ENCODE results near the gene TBX1.

GRCh38 chr22:19756288-19757128, 4.1 kb upstream of the TBX1 start:
- TF ChIP-seq, protein P1, sequence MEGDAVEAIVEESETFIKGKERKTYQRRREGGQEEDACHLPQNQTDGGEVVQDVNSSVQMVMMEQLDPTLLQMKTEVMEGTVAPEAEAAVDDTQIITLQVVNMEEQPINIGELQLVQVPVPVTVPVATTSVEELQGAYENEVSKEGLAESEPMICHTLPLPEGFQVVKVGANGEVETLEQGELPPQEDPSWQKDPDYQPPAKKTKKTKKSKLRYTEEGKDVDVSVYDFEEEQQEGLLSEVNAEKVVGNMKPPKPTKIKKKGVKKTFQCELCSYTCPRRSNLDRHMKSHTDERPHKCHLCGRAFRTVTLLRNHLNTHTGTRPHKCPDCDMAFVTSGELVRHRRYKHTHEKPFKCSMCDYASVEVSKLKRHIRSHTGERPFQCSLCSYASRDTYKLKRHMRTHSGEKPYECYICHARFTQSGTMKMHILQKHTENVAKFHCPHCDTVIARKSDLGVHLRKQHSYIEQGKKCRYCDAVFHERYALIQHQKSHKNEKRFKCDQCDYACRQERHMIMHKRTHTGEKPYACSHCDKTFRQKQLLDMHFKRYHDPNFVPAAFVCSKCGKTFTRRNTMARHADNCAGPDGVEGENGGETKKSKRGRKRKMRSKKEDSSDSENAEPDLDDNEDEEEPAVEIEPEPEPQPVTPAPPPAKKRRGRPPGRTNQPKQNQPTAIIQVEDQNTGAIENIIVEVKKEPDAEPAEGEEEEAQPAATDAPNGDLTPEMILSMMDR (IDR thresholded peaks at IDR 0.05; ENCODE audit: low read depth, low read length) = peak; percentile 38
- TF ChIP-seq, protein P2, sequence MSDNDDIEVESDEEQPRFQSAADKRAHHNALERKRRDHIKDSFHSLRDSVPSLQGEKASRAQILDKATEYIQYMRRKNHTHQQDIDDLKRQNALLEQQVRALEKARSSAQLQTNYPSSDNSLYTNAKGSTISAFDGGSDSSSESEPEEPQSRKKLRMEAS (IDR thresholded peaks at IDR 0.05; ENCODE audit: low read depth, low read length) = no peak

Data from NB4 (cell line).